ENCODE measurements around the gene PCDHGA5. TPM values are rescaled to one million over a fixed set of nuclear protein-coding genes. Genes with fewer than 3 reads are reported as not detected.
"Not testable (repeated sequence)": the region's sequence is repeated elsewhere in the genome, so short reads cannot be mapped to it uniquely, and the experiment has no call there.

The PCDHGA5 gene
- total RNA-seq, 1 donor from 2014 or later = 0.60 TPM

DNA sequence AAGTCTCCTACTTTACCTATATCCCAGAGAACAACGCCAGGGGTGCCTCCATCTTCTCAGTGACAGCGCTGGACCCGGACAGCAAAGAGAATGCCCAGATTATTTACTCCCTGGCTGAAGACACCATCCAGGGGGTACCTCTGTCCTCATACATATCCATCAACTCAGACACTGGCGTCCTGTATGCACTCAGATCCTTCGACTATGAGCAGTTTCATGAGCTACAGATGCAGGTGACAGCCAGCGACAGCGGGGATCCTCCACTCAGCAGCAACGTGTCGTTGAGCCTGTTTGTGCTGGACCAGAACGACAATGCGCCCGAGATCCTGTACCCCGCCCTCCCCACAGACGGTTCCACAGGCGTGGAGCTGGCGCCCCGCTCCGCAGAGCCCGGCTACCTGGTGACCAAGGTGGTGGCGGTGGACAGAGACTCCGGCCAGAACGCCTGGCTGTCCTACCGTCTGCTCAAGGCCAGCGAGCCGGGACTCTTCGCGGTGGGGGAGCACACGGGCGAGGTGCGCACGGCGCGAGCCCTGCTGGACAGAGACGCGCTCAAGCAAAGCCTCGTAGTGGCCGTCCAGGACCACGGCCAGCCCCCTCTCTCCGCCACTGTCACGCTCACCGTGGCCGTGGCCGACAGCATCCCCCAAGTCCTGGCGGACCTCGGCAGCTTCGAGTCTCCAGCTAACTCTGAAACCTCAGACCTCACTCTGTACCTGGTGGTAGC is 50.7 kb downstream of the PCDHGA5 start:
- DNase-seq (ENCODE audit: low read depth in 2 of 2) = not testable (repeated sequence)

DNA sequence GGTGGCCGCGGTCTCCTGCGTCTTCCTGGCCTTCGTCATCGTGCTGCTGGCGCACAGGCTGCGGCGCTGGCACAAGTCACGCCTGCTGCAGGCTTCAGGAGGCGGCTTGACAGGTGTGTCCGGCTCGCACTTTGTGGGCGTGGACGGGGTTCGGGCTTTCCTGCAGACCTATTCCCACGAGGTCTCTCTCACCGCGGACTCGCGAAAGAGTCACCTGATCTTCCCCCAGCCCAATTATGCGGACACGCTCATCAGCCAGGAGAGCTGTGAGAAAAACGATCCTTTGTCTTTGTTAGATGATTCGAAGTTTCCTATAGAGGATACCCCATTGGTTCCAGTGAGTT is 51.3 kb downstream of the PCDHGA5 start:
- not testable (repeated sequence) for DNase-seq (ENCODE audit: low read depth in 2 of 2)

Other genes with a start within 250 kb of the PCDHGA5 start
- 0.20 and 0.22 TPM in 2 replicates for gene PCDHB4, start 242.3 kb upstream of the PCDHGA5 start, total RNA-seq
- 0.87 and 1.8 TPM in 2 replicates for gene PCDHB5, start 229.0 kb upstream of the PCDHGA5 start, total RNA-seq
- gene PCDHB6, start 214.1 kb upstream of the PCDHGA5 start, total RNA-seq = under 0.01 and 0.20 TPM in 2 replicates
- 0.44 and 2.4 TPM in 2 replicates for gene PCDHB7, start 191.5 kb upstream of the PCDHGA5 start, total RNA-seq
- 0.40 and 0.44 TPM in 2 replicates for gene PCDHB8, start 186.4 kb upstream of the PCDHGA5 start, total RNA-seq
- 0.22 and 0.99 TPM in 2 replicates for gene PCDHB16, start 181.8 kb upstream of the PCDHGA5 start, total RNA-seq
- 0.22 and 0.40 TPM in 2 replicates for gene PCDHB9, start 177.0 kb upstream of the PCDHGA5 start, total RNA-seq
- 0.44 and 1.8 TPM in 2 replicates for gene PCDHB10, start 171.8 kb upstream of the PCDHGA5 start, total RNA-seq
- 0.44 and 1.8 TPM in 2 replicates for gene PCDHB11, start 164.5 kb upstream of the PCDHGA5 start, total RNA-seq
- gene PCDHB12, start 155.4 kb upstream of the PCDHGA5 start, total RNA-seq = 0.44 and 1.4 TPM in 2 replicates
- gene PCDHB13, start 150.2 kb upstream of the PCDHGA5 start, total RNA-seq = 0.87 and 2.6 TPM in 2 replicates
- 1.1 and 1.4 TPM in 2 replicates for gene PCDHB14, start 140.8 kb upstream of the PCDHGA5 start, total RNA-seq
- gene PCDHB15, start 118.8 kb upstream of the PCDHGA5 start, total RNA-seq = 0.44 and 1.4 TPM in 2 replicates
- gene SLC25A2, start 60.1 kb upstream of the PCDHGA5 start, total RNA-seq = under 0.01 and 0.20 TPM in 2 replicates
- gene TAF7, start 43.4 kb upstream of the PCDHGA5 start, total RNA-seq = 56.7 and 63.5 TPM in 2 replicates
- gene PCDHGA1, start 33.6 kb upstream of the PCDHGA5 start, total RNA-seq = 0.40 and 0.44 TPM in 2 replicates
- gene PCDHGA2, start 25.4 kb upstream of the PCDHGA5 start, total RNA-seq = 0.65 and 0.79 TPM in 2 replicates
- gene PCDHGA3, start 20.3 kb upstream of the PCDHGA5 start, total RNA-seq = 0.40 and 0.44 TPM in 2 replicates
- 0.87 and 1.6 TPM in 2 replicates for gene PCDHGB1, start 14.1 kb upstream of the PCDHGA5 start, total RNA-seq
- gene PCDHGA4, start 9.1 kb upstream of the PCDHGA5 start, total RNA-seq = 2.0 TPM in 2 replicates
- gene PCDHGB2, start 4.2 kb upstream of the PCDHGA5 start, total RNA-seq = 1.3 and 1.4 TPM in 2 replicates
- gene PCDHGB3, start 6.1 kb downstream of the PCDHGA5 start, total RNA-seq = 2.0 and 3.8 TPM in 2 replicates
- 1.7 and 2.4 TPM in 2 replicates for gene PCDHGA6, start 9.7 kb downstream of the PCDHGA5 start, total RNA-seq
- gene PCDHGA7, start 18.6 kb downstream of the PCDHGA5 start, total RNA-seq = 0.65 and 0.99 TPM in 2 replicates
- 8.3 and 10.1 TPM in 2 replicates for gene PCDHGB4, start 23.5 kb downstream of the PCDHGA5 start, total RNA-seq
- gene PCDHGA8, start 28.5 kb downstream of the PCDHGA5 start, total RNA-seq = 1.1 and 1.2 TPM in 2 replicates
- gene PCDHGB5, start 33.8 kb downstream of the PCDHGA5 start, total RNA-seq = 7.4 and 9.5 TPM in 2 replicates
- gene PCDHGA9, start 38.6 kb downstream of the PCDHGA5 start, total RNA-seq = 0.87 and 2.2 TPM in 2 replicates
- 1.3 and 2.4 TPM in 2 replicates for gene PCDHGB6, start 43.9 kb downstream of the PCDHGA5 start, total RNA-seq
- gene PCDHGA10, start 48.8 kb downstream of the PCDHGA5 start, total RNA-seq = 2.6 and 5.0 TPM in 2 replicates
- 4.1 and 6.2 TPM in 2 replicates for gene PCDHGB7, start 53.5 kb downstream of the PCDHGA5 start, total RNA-seq
- gene PCDHGA11, start 56.9 kb downstream of the PCDHGA5 start, total RNA-seq = 4.1 and 4.4 TPM in 2 replicates
- 1.8 and 2.8 TPM in 2 replicates for gene PCDHGA12, start 66.3 kb downstream of the PCDHGA5 start, total RNA-seq
- gene PCDHGC3, start 111.8 kb downstream of the PCDHGA5 start, total RNA-seq = 10.2 and 10.9 TPM in 2 replicates
- gene PCDHGC4, start 120.9 kb downstream of the PCDHGA5 start, total RNA-seq = 0.65 and 0.79 TPM in 2 replicates
- under 0.01 and 0.40 TPM in 2 replicates for gene PCDHGC5, start 124.9 kb downstream of the PCDHGA5 start, total RNA-seq

Data from lung microvascular endothelial cell (primary cell).